ENCODE measurements around the gene DDAH1. TPM values are rescaled to one million over a fixed set of nuclear protein-coding genes. Genes with fewer than 3 reads are reported as not detected.

The DDAH1 gene
- total RNA-seq, 2 donors from 2014 or later, result 11.2 to 31.4 TPM

DNA sequence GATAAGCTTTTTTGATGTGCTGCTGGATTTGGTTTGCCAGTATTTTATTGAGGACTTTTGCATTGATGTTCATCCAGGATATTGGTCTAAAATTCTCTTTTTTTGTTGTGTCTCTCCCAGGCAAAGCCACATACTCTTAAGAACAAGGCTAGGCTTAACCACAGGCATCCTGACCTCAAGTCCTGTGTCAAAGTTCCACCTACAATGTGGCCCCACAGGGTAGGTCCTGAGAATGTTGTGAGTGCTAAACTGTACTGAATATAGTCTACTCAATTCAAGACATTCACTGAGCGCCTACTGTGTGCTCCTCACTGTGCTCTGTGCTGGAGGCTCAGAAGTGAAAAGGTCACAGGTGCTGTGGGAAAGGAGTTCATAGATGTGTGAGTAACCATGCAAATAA, 20.6 kb downstream of the DDAH1 start:
- WGBS, 2 donors, result 88 to 100% methylated on average over 1 of the region's 1 CpG
- intact Hi-C loops (cut with DNase I), result no loop called here

DNA sequence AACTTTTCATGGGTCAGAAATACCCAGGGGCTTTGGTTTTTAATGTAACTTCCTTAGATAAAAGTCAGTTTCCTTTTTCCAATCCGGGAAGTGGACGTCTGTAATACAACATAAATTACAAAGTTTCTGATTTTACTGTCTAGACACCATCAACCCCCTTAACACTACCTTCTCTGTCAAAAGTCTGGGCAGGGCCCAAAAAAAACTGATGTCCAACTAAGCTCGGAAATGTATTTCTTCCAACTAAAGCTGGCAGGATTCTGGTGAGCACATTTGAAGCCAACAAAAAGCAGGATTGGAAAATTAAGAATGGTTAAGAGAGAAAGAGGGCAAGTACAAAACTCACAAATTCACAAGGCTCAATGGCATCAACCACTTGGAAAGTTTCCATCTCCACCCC, 24.3 kb downstream of the DDAH1 start:
- ATAC-seq, result no peak
- TF ChIP-seq, protein P1, sequence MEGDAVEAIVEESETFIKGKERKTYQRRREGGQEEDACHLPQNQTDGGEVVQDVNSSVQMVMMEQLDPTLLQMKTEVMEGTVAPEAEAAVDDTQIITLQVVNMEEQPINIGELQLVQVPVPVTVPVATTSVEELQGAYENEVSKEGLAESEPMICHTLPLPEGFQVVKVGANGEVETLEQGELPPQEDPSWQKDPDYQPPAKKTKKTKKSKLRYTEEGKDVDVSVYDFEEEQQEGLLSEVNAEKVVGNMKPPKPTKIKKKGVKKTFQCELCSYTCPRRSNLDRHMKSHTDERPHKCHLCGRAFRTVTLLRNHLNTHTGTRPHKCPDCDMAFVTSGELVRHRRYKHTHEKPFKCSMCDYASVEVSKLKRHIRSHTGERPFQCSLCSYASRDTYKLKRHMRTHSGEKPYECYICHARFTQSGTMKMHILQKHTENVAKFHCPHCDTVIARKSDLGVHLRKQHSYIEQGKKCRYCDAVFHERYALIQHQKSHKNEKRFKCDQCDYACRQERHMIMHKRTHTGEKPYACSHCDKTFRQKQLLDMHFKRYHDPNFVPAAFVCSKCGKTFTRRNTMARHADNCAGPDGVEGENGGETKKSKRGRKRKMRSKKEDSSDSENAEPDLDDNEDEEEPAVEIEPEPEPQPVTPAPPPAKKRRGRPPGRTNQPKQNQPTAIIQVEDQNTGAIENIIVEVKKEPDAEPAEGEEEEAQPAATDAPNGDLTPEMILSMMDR (IDR thresholded peaks at IDR 0.05), result no peak
- no peak for TF ChIP-seq POLR2A (IDR thresholded peaks at IDR 0.05)
- Histone ChIP-seq H3K4me3 (no peak overlapping the region), H3K9me3 (no peaks in the 10 kb centered on the region), H3K27me3 (no peaks in the 10 kb centered on the region), H3K36me3 (replicated peaks in 1 of 2; ENCODE audit: insufficient read depth in 1 of 2, low read depth in 2 of 2) (no peaks in the 10 kb centered on the region), H3K27ac (no peak overlapping the region), H3K4me1 (no peaks in the 10 kb centered on the region)
- no peak for DNase-seq
- WGBS, 2 donors, result 57 to 60% methylated on average over 3 of the region's 3 CpGs
- intact Hi-C loops (cut with DNase I), result no loop called here

More for the DNA sequence above, 20.6 kb downstream of the DDAH1 start:
- no peak overlapping the region for H3K27ac ChIP-seq
- H3K4me3 ChIP-seq, result no peak overlapping the region
- H3K4me1 ChIP-seq, result peaks cover 22% of the 10 kb centered on the region
- DNase-seq, result no peak
- no peaks in the 10 kb centered on the region for H3K27me3 ChIP-seq
- H3K36me3 ChIP-seq (replicated peaks in 1 of 2; ENCODE audit: insufficient read depth in 1 of 2, low read depth in 2 of 2), result no peaks in the 10 kb centered on the region
- H3K9me3 ChIP-seq, result no peaks in the 10 kb centered on the region
- TF ChIP-seq POLR2A (IDR thresholded peaks at IDR 0.05), result no peak
- TF ChIP-seq, protein P1 (IDR thresholded peaks at IDR 0.05), result no peak
- no peak for ATAC-seq

DNA sequence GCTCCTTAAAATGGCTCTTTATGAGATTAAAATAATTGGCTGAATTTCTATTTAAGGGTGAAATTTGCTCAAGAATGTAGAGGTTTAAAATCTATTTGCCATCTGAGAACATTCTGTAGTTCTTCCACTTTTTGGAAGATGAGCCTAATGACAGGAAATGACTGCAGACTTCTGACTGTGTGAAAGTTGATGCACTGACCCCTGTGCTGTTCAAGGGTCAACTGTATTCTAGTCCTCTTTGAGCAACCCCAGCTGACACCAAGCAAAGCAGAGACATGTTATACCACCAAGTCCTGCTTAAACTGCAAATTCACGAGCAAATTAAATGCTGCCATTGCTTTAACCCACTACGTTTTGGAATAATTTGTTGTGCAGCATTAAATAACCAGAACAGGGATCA, 26.6 kb downstream of the DDAH1 start:
- intact Hi-C loops (cut with DNase I), result no loop called here
- ATAC-seq (no peak), DNase-seq (no peak)
- TF ChIP-seq POLR2A (IDR thresholded peaks at IDR 0.05), result no peak
- TF ChIP-seq, protein P1 (IDR thresholded peaks at IDR 0.05), result no peak
- H3K27me3 ChIP-seq, result no peaks in the 10 kb centered on the region
- H3K27ac ChIP-seq, result no peak overlapping the region
- no peaks in the 10 kb centered on the region for H3K4me1 ChIP-seq
- H3K36me3 ChIP-seq (replicated peaks in 1 of 2; ENCODE audit: insufficient read depth in 1 of 2, low read depth in 2 of 2), result no peaks in the 10 kb centered on the region
- 73 to 91% methylated on average over 2 of the region's 2 CpGs for WGBS, 2 donors
- no peak overlapping the region for H3K4me3 ChIP-seq
- H3K9me3 ChIP-seq, result no peaks in the 10 kb centered on the region

DNA sequence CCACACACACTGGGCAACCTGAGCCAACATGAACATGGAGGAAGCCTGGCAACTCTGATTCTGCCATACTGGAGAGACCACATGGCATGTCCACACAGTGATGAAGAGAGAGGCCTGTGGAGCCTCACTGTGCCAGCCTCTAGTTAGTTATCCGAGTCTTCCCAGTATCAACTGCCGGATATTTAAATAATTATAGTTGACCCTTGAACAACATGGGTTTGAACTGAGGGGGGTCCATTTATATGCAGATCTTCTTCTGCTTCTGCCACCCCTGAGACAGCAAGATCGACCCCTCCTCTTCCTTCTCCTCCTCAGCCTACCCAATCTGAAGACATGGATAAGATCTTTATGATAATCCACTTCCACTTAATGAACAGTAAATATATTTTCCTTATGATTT, 27.8 kb downstream of the DDAH1 start:
- intact Hi-C loops (cut with DNase I), result no loop called here
- Histone ChIP-seq H3K36me3 (replicated peaks in 1 of 2; ENCODE audit: insufficient read depth in 1 of 2, low read depth in 2 of 2) (no peaks in the 10 kb centered on the region), H3K27me3 (no peaks in the 10 kb centered on the region), H3K9me3 (no peaks in the 10 kb centered on the region), H3K4me3 (no peak overlapping the region), H3K27ac (no peak overlapping the region), H3K4me1 (no peaks in the 10 kb centered on the region)
- WGBS, 2 donors, result 86 to 96% methylated on average over 3 of the region's 3 CpGs
- no peak for ATAC-seq
- DNase-seq, result no peak
- no peak for TF ChIP-seq POLR2A (IDR thresholded peaks at IDR 0.05)
- TF ChIP-seq, protein P1 (IDR thresholded peaks at IDR 0.05), result no peak

DNA sequence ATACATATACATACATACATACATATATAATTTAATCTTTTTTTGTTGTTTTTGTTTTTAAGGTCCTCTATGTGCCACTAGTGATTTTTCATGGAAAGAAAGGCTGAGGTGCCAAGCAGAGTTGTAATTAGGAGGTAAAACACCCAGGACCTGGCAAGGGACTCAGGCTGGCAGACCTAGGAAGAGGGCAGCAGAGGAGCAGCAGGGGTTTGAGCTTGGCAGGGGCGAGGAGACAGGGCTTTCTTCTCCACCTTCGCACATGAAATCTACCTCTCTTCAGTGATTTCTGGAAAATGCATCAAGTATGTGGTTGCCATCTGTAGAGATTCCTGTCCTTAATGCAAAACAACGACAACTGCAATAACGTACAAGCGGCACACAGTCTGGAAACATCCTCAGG, 31.9 kb downstream of the DDAH1 start:
- H3K27ac ChIP-seq, result no peak overlapping the region
- peaks cover 6% of the 10 kb centered on the region for H3K4me1 ChIP-seq
- ATAC-seq (no peak), DNase-seq (no peak)
- no peaks in the 10 kb centered on the region for H3K36me3 ChIP-seq (replicated peaks in 1 of 2; ENCODE audit: insufficient read depth in 1 of 2, low read depth in 2 of 2)
- TF ChIP-seq, protein P1 (IDR thresholded peaks at IDR 0.05), result no peak
- no peak for TF ChIP-seq POLR2A (IDR thresholded peaks at IDR 0.05)
- H3K9me3 ChIP-seq, result no peaks in the 10 kb centered on the region
- no peaks in the 10 kb centered on the region for H3K27me3 ChIP-seq
- H3K4me3 ChIP-seq, result no peak overlapping the region
- intact Hi-C loops (cut with DNase I), result no loop called here
- WGBS, 2 donors, result 79 to 81% methylated on average over 5 of the region's 5 CpGs

Measured in body of pancreas (tissue), 4 donors.